Osteocyte (in vitro differentiated cells): ENCODE data around the gene KIF26A. TPM values are rescaled to one million over a fixed set of nuclear protein-coding genes. Genes with fewer than 3 reads are reported as not detected.

Experiments
- DNase-seq: peaks from one replicate; pipeline ENCODE4 v3.0.0; 2021; ENCODE audit warnings: mixed read lengths; ENCODE audit not compliant: unreplicated experiment; ENCODE audit errors: extremely low spot score
- H3K27ac Mint-ChIP-seq: one replicate; pipeline ENCODE4 v1.8.0; 2021; ENCODE audit warnings: mild to moderate bottlenecking, mixed read lengths; ENCODE audit not compliant: unreplicated experiment
- H3K27me3 Mint-ChIP-seq: one replicate; pipeline ENCODE4 v1.8.0; 2021; ENCODE audit warnings: mixed read lengths; ENCODE audit not compliant: unreplicated experiment
- H3K36me3 Mint-ChIP-seq: one replicate; pipeline ENCODE4 v1.8.0; 2021; ENCODE audit warnings: mixed read lengths; ENCODE audit not compliant: unreplicated experiment
- H3K4me1 Mint-ChIP-seq: one replicate; pipeline ENCODE4 v1.8.0; 2021; ENCODE audit warnings: mixed read lengths; ENCODE audit not compliant: unreplicated experiment
- H3K4me3 Mint-ChIP-seq: one replicate; pipeline ENCODE4 v1.8.0; 2021; ENCODE audit warnings: mild to moderate bottlenecking, moderate library complexity, mixed read lengths; ENCODE audit not compliant: unreplicated experiment
- H3K9me3 Mint-ChIP-seq: one replicate; pipeline ENCODE4 v1.8.0; 2021; ENCODE audit warnings: mixed read lengths; ENCODE audit not compliant: unreplicated experiment
- CTCF ChIP-seq: fragments of 200-600 bp; sonication (generic); IDR thresholded peaks from 2 replicates; pipeline ENCODE4 v1.5.0; 2021; ENCODE audit warnings: antibody characterized with exemption, mild to moderate bottlenecking, moderate library complexity
- total RNA-seq: library from RNA; stranded (reverse); gene quantifications from 2 replicates; pipeline ENCODE4 v1.2.1, GENCODE V29; 2021

Gene KIF26A
- total RNA-seq, 1 donor from 2014 or later: 4.5 TPM

DNA sequence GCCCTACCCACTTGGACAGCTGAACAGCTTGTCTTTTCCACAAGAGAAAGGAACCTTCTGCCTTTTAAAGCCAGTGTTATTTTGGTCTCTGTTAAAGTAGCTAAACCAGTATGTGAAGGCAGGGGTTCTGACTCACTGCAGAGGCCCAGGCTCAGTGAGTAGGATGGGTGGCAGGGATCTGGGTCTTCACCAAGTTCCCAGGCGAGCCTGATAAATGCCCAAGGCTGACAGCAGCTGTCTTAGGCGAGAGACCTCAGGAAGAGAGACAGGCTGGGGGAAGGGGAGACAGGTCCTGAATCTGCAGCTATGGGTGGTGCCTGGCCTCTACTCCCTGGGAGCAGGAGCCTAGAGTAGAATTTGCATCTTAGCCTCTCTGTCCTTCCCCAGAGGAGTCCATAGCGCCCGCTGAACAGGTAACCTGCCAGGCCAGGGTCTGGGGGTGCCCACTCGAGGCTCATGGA, 18.1 kb upstream of the KIF26A start:
- no peak for TF ChIP-seq CTCF
- no peak overlapping the region for H3K27ac Mint-ChIP-seq
- no peak for DNase-seq
- peaks cover 23% of the 10 kb centered on the region for H3K27me3 Mint-ChIP-seq
- H3K4me1 Mint-ChIP-seq: no peaks in the 10 kb centered on the region
- H3K4me3 Mint-ChIP-seq: no peak overlapping the region
- H3K9me3 Mint-ChIP-seq: peaks cover 10% of the 10 kb centered on the region
- H3K36me3 Mint-ChIP-seq: peaks cover 1% of the 10 kb centered on the region

DNA sequence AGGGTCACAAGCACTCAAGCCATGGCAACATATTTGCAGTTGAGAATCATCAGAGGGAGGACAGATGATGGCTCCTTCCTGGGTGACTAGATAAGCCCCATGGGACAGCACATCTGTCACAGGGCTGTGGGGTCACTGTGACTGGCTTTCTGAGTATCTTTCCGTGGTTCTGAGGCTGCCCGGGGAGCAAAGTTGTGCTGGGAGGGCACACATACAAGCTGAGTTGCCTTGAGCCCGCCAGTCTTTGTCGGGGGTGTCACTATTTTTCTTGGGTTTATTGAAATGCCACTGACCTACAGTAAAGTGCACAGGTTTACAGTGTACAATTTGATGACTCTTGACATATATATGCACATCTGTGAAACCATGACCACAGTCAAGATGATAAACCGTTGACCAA, 17.2 kb upstream of the KIF26A start:
- Mint-ChIP-seq H3K27me3 (peaks cover 21% of the 10 kb centered on the region), H3K27ac (no peak overlapping the region), H3K9me3 (peaks cover 10% of the 10 kb centered on the region), H3K4me1 (no peaks in the 10 kb centered on the region), H3K36me3 (peaks cover 1% of the 10 kb centered on the region), H3K4me3 (no peak overlapping the region)
- TF ChIP-seq CTCF: no peak
- DNase-seq: no peak

- Mint-ChIP-seq H3K36me3 (peaks cover 1% of the 10 kb centered on the region), H3K27me3 (peaks cover 18% of the 10 kb centered on the region)
Observed at GRCh38 chr14:104123879-104124278, 14.5 kb upstream of the KIF26A start.

DNA sequence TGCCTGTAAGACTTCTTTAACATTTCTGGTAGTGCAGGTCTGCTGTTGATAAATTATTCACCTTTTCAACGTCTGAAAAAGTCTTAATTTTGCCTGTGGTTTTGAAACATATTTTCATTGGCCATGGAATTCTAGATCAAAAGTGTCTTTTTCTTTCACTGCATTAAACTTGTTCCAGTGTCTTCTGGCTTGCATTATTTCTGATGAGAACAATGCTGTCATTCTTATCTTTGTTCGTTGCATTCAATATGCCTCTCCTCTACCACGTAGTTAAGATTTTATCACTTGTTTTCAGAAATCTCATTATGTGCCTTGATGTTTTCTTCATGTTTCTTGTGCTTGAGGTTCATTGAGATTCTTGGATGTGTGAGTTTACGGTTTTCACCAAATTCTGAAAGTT, 13.4 kb upstream of the KIF26A start:
- Mint-ChIP-seq H3K36me3 (peaks cover 3% of the 10 kb centered on the region), H3K4me3 (no peak overlapping the region), H3K27ac (no peak overlapping the region), H3K27me3 (peaks cover 18% of the 10 kb centered on the region), H3K9me3 (peaks cover 25% of the 10 kb centered on the region), H3K4me1 (no peaks in the 10 kb centered on the region)
- no peak for TF ChIP-seq CTCF
- DNase-seq: no peak

More at GRCh38 chr14:104123879-104124278, 14.5 kb upstream of the KIF26A start:
- DNase-seq: no peak
- Mint-ChIP-seq H3K4me1 (no peaks in the 10 kb centered on the region), H3K27ac (no peak overlapping the region), H3K4me3 (no peak overlapping the region), H3K9me3 (peaks cover 16% of the 10 kb centered on the region)
- no peak for TF ChIP-seq CTCF

- peaks cover 27% of the 10 kb centered on the region for H3K9me3 Mint-ChIP-seq
- no peak for DNase-seq
- H3K36me3 Mint-ChIP-seq: peaks cover 3% of the 10 kb centered on the region
- no peaks in the 10 kb centered on the region for H3K4me1 Mint-ChIP-seq
- no peak overlapping the region for H3K27ac Mint-ChIP-seq
- TF ChIP-seq CTCF: no peak
- H3K4me3 Mint-ChIP-seq: no peak overlapping the region
- H3K27me3 Mint-ChIP-seq: peaks cover 9% of the 10 kb centered on the region
Observed at GRCh38 chr14:104126753-104127152, 11.6 kb upstream of the KIF26A start.
